Measurements from ENCODE around the gene CSNK1A1.

GRCh38 chr5:149481485-149481884, 69.8 kb downstream of the CSNK1A1 start:
- TF ChIP-seq CTCF (IDR thresholded peaks at IDR 0.05), result no peak
- no peak for TF ChIP-seq POLR2A (IDR thresholded peaks at IDR 0.05)

Data from uterus (tissue), 2 donors.